GM12874 (cell line): ENCODE results near the gene MTMR12.

Experiments
- TF ChIP-seq, protein P1 (sequence below): IDR thresholded peaks from 2 replicates; pipeline ENCODE4 v1.5.1; 2011; ENCODE audit warnings: low read depth, mild to moderate bottlenecking, control low read depth, low read length, moderate library complexity; ENCODE audit not compliant: insufficient read depth

The MTMR12 gene

DNA sequence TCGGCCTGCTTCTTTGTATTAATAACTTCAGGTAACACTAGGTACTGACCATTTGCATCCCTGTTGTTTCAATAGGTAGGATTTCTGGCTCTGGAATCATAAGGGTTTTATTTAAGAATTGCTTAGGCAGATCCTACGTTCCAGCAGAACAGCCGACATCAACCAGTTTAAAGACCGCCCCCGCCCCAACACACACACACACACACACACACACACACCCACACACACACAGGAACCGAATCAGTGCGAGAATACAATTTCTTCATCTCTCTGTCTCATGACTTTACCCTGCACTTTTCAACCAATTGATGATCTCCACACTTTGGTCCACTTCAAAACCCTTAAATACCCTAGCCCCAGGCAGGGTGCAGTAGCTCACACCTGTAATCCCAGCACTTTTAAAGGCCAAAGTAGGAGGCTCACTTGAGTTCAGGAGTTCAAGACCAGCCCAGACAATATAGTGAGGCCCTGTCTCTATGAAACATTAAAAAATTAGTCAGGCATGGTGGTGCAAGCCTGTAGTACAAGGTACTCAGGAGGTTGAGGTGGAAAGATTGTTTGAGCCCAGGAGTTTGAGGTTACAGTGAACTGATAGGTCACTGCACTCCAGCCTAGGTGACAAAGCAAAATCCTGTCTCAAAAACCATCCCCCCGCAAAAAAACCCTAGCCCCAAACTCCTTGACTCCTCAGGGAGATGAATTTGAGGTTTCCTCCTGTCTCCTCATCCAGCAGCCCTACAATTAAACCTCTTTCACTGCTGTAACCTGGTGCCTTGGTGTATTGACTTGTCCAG lies 2.7 kb upstream of the MTMR12 start:
- TF ChIP-seq, protein P1, sequence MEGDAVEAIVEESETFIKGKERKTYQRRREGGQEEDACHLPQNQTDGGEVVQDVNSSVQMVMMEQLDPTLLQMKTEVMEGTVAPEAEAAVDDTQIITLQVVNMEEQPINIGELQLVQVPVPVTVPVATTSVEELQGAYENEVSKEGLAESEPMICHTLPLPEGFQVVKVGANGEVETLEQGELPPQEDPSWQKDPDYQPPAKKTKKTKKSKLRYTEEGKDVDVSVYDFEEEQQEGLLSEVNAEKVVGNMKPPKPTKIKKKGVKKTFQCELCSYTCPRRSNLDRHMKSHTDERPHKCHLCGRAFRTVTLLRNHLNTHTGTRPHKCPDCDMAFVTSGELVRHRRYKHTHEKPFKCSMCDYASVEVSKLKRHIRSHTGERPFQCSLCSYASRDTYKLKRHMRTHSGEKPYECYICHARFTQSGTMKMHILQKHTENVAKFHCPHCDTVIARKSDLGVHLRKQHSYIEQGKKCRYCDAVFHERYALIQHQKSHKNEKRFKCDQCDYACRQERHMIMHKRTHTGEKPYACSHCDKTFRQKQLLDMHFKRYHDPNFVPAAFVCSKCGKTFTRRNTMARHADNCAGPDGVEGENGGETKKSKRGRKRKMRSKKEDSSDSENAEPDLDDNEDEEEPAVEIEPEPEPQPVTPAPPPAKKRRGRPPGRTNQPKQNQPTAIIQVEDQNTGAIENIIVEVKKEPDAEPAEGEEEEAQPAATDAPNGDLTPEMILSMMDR, result no peak

DNA sequence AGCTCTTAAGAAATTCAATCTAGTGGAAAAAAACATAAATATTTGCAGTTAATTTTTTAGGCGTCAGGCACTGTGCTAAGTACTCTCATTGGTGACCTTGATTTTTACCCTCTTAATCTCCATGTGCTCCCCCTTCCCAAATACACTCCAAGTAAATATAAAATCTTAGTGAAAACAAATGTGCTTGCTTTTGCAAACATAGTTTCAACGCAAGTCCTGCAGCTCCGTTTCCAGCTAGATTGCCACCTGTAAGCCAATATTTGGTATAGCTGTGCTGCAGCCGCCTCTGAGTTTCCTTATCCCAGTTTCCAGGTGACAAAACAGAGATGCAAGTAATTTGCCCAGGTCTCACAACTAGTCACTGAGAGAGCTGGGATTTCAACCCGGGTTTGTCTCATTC lies 1.9 kb upstream of the MTMR12 start:
- TF ChIP-seq, protein P1, result no peak

DNA sequence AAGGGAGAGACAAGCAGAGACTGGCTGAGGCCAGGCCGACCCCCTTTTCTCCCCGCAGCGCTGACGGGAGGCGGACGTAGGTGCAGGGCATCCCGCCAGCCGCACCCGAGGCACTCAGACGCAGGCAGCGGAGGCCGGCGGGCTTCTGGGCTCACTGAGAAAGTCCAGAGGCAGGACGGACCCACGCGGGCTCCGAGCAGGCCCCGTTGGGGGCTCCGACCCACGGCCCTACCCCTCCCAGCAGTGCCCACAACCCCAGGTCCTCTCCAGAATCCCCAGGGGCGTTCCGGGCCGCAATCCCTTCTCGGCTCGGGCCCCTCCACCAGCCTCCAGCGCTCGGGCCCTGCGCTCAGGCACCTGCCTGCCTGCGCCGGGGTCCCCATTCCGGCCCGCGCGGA lies 543 bp downstream of the MTMR12 start:
- TF ChIP-seq, protein P1, result no peak

DNA sequence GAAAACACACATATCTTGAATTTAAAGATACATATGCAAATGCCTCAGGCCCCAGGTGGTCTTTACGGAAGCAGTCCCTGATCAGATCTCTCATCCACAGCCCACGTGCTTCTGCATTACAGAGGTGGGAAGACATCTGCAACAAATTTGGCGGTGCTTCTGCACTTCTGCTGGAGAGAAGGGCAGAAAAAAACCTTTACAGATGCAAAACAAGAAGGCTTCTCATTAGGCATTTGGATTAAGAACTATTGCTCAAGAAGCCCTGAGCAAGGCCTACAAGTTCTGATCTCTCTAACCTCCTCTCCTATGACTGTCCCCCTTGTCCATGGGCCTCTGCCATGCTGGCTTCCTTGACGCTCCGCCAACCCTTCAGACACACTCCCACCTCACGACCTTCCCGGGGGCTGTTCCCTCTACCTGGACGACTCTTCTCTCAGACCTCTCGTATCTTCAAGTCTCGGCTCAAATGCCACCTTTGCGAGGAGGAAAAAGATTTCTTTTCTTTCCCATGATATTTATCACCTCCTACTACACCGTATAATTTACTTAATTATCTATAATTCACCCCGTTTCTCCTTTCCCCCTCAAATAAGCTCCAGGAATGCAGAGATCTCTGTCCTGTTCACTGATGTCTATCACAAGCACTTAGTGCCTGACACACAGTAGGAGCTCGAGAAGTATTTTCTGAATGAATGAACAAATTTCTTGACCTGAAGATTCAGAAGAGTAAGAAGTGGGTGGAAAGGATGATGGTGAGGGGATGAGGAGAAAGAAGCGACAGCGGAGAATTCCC lies 1.1 kb downstream of the MTMR12 start:
- TF ChIP-seq, protein P1, result no peak

DNA sequence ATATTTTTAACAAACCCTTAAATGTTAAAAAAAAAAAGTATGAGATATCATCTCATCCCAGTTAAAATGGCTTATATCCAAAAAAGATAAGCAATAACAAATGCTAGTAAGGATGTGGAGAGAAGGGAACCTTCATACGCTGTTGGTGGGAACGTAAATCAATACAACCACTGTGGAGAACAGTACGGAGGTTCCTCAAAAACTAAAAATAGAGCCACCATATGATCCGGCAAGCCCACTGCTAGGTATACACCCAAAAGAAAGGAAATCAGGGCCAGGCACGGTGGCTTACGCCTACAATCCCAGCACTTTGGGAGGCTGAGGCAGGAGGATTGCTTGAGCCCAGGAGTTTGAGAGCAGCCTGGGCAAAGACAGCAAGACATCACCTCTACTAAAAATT lies 3.0 kb downstream of the MTMR12 start:
- TF ChIP-seq, protein P1, result no peak

DNA sequence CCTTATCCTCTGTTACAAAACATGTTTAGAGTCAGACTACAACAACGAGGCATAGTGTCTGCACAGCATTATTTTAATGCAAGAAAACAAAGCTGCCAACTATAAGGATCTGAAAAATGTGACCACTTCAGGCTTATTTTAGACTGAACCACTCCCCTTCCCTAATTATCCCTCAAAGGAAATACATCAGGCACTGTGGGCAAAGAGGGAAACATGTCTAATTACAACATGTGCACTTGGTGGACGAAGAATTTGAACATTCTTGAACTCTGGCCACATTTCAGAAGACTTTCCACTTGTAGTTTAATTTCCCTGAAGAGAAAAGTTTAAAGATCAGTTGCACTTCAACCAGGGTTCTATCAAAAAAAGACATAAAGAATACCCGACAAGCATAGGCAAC lies 3.8 kb downstream of the MTMR12 start:
- TF ChIP-seq, protein P1, result no peak

DNA sequence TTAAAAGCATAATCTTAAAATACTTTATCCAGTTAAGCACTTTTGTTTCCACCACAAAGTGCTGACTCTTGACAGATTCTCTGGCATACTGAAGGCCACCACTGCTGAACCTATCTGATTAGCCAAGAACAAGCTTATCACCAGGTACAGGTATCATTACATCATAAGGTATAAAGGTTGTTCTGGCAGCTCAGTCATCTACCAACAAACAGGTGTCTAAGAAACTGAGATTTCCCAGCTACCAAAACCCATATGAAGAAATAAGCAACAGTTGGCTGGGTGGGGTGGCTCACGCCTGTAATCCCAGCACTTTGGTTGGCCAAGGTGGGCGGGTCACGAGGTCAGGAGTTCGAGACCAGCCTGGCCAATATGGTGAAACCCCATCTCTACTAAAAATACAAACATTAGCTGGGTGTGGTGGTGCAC lies 5.0 kb downstream of the MTMR12 start:
- TF ChIP-seq, protein P1, result no peak
